GM10266 (cell line): Measurements from ENCODE around the gene MMP7.

Experiments
- DNase-seq: peaks from one replicate; pipeline ENCODE4 v3.0.0; 2012; ENCODE audit errors: extremely low spot score
- CTCF ChIP-seq: IDR thresholded peaks from 2 replicates; pipeline ENCODE4 v1.5.1; 2012; ENCODE audit warnings: mild to moderate bottlenecking, low read depth; ENCODE audit not compliant: control insufficient read depth, insufficient read depth; ENCODE audit errors: missing control alignments

The MMP7 gene

GRCh38 chr11:102530558-102530957, at the start of gene MMP7:
Gene MMP7, minus strand, starts transcription at chr11:102530747. Its CDS starts 47 bp downstream, at chr11:102530700.
- no peak for DNase-seq
- TF ChIP-seq CTCF = no peak

GRCh38 chr11:102577723-102578122, 47.2 kb upstream of the MMP7 start:
- no peak for TF ChIP-seq CTCF

GRCh38 chr11:102577182-102577581, 46.6 kb upstream of the MMP7 start:
- DNase-seq = no peak
- TF ChIP-seq CTCF = no peak

More at GRCh38 chr11:102577723-102578122, 47.2 kb upstream of the MMP7 start:
- no peak for DNase-seq

GRCh38 chr11:102576350-102576749, 45.8 kb upstream of the MMP7 start:
- DNase-seq = no peak
- no peak for TF ChIP-seq CTCF

- no peak for DNase-seq
- no peak for TF ChIP-seq CTCF
Measured at GRCh38 chr11:102575012-102575411, 44.5 kb upstream of the MMP7 start.

GRCh38 chr11:102573851-102574250, 43.3 kb upstream of the MMP7 start:
- no peak for DNase-seq
- no peak for TF ChIP-seq CTCF

- TF ChIP-seq CTCF = no peak
- no peak for DNase-seq
Measured at GRCh38 chr11:102572554-102573220, 42.1 kb upstream of the MMP7 start.
